ENCODE results near the gene CLEC16A. TPM values are rescaled to one million over a fixed set of nuclear protein-coding genes. Genes with fewer than 3 reads are reported as not detected.

The CLEC16A gene
- total and polyA plus RNA-seq, 2 experiments from 2014 or later: 9.9 to 24.1 TPM

DNA sequence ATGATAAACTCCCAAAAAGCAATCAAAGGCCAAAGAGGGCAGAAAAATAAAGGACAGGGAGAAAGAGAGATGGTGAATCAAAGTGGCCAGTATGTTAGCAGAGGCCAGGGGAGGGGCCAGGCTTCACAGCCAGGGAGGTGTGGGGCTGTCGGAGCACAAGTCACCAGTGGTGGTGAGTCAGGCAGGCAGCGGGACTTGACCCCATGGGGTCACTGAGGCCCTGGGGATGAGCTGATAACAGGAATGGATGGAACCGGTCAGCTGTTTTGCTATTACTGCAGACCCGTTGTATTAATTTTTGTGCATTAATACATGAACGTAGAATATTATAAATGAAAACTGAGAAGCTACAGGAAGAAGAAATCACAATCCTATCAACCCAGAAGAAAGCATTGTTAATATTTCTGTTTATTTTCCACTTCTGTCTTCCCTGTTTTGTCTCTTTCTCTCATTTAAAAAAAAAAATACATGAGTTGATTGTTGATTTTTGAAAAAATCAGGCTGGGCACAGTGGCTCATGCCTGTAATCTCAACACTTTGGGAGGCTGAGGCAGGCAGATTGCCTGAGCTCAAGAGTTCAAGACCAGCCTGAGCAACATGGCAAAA lies 204.8 kb downstream of the CLEC16A start (continued):
- TF ChIP-seq, protein P1, sequence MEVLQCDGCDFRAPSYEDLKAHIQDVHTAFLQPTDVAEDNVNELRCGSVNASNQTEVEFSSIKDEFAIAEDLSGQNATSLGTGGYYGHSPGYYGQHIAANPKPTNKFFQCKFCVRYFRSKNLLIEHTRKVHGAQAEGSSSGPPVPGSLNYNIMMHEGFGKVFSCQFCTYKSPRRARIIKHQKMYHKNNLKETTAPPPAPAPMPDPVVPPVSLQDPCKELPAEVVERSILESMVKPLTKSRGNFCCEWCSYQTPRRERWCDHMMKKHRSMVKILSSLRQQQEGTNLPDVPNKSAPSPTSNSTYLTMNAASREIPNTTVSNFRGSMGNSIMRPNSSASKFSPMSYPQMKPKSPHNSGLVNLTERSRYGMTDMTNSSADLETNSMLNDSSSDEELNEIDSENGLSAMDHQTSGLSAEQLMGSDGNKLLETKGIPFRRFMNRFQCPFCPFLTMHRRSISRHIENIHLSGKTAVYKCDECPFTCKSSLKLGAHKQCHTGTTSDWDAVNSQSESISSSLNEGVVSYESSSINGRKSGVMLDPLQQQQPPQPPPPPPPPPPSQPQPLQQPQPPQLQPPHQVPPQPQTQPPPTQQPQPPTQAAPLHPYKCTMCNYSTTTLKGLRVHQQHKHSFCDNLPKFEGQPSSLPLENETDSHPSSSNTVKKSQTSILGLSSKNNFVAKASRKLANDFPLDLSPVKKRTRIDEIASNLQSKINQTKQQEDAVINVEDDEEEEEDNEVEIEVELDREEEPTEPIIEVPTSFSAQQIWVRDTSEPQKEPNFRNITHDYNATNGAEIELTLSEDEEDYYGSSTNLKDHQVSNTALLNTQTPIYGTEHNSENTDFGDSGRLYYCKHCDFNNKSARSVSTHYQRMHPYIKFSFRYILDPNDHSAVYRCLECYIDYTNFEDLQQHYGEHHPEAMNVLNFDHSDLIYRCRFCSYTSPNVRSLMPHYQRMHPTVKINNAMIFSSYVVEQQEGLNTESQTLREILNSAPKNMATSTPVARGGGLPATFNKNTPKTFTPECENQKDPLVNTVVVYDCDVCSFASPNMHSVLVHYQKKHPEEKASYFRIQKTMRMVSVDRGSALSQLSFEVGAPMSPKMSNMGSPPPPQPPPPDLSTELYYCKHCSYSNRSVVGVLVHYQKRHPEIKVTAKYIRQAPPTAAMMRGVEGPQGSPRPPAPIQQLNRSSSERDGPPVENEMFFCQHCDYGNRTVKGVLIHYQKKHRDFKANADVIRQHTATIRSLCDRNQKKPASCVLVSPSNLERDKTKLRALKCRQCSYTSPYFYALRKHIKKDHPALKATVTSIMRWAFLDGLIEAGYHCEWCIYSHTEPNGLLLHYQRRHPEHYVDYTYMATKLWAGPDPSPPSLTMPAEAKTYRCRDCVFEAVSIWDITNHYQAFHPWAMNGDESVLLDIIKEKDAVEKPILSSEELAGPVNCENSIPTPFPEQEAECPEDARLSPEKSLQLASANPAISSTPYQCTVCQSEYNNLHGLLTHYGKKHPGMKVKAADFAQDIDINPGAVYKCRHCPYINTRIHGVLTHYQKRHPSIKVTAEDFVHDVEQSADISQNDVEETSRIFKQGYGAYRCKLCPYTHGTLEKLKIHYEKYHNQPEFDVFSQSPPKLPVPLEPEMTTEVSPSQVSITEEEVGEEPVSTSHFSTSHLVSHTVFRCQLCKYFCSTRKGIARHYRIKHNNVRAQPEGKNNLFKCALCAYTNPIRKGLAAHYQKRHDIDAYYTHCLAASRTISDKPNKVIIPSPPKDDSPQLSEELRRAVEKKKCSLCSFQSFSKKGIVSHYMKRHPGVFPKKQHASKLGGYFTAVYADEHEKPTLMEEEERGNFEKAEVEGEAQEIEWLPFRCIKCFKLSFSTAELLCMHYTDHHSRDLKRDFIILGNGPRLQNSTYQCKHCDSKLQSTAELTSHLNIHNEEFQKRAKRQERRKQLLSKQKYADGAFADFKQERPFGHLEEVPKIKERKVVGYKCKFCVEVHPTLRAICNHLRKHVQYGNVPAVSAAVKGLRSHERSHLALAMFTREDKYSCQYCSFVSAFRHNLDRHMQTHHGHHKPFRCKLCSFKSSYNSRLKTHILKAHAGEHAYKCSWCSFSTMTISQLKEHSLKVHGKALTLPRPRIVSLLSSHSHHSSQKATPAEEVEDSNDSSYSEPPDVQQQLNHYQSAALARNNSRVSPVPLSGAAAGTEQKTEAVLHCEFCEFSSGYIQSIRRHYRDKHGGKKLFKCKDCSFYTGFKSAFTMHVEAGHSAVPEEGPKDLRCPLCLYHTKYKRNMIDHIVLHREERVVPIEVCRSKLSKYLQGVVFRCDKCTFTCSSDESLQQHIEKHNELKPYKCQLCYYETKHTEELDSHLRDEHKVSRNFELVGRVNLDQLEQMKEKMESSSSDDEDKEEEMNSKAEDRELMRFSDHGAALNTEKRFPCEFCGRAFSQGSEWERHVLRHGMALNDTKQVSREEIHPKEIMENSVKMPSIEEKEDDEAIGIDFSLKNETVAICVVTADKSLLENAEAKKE (CRISPR knock-in tag; IDR thresholded peaks at IDR 0.05): no peak
- TF ChIP-seq ZNF331 (CRISPR knock-in tag; IDR thresholded peaks at IDR 0.05; ENCODE audit: low read depth) (no peak), EZH2 (IDR thresholded peaks at IDR 0.05; ENCODE audit: low read depth, unreplicated experiment) (no peak), EZH2phosphoT487 (IDR thresholded peaks at IDR 0.05; ENCODE audit: unreplicated experiment) (no peak), POLR2AphosphoS5 (IDR thresholded peaks at IDR 0.05; ENCODE audit: low read depth) (no peak), STAT1 (IDR thresholded peaks at IDR 0.05; ENCODE audit: unreplicated experiment) (no peak), ZNF114 (CRISPR knock-in tag; IDR thresholded peaks at IDR 0.05) (no peak)
- TF ChIP-seq, protein P2, sequence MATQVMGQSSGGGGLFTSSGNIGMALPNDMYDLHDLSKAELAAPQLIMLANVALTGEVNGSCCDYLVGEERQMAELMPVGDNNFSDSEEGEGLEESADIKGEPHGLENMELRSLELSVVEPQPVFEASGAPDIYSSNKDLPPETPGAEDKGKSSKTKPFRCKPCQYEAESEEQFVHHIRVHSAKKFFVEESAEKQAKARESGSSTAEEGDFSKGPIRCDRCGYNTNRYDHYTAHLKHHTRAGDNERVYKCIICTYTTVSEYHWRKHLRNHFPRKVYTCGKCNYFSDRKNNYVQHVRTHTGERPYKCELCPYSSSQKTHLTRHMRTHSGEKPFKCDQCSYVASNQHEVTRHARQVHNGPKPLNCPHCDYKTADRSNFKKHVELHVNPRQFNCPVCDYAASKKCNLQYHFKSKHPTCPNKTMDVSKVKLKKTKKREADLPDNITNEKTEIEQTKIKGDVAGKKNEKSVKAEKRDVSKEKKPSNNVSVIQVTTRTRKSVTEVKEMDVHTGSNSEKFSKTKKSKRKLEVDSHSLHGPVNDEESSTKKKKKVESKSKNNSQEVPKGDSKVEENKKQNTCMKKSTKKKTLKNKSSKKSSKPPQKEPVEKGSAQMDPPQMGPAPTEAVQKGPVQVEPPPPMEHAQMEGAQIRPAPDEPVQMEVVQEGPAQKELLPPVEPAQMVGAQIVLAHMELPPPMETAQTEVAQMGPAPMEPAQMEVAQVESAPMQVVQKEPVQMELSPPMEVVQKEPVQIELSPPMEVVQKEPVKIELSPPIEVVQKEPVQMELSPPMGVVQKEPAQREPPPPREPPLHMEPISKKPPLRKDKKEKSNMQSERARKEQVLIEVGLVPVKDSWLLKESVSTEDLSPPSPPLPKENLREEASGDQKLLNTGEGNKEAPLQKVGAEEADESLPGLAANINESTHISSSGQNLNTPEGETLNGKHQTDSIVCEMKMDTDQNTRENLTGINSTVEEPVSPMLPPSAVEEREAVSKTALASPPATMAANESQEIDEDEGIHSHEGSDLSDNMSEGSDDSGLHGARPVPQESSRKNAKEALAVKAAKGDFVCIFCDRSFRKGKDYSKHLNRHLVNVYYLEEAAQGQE (IDR thresholded peaks at IDR 0.05; ENCODE audit: unreplicated experiment): no peak

Data from GM23338 (cell line).